Endothelial cell of umbilical vein (primary cell): Measurements from ENCODE around the gene USP49.

Experiments
- EZH2 ChIP-seq: IDR thresholded peaks from 2 replicates; pipeline ENCODE4 v1.6.1; 2012; ENCODE audit warnings: borderline replicate concordance, low read depth, mild to moderate bottlenecking, moderate library complexity, low read length, inconsistent platforms; ENCODE audit not compliant: severe bottlenecking
- FOS ChIP-seq: IDR thresholded peaks from 2 replicates; pipeline ENCODE4 v1.6.1; 2011; ENCODE audit warnings: mild to moderate bottlenecking, low read length, moderate library complexity, borderline replicate concordance; ENCODE audit not compliant: insufficient read depth
- GATA2 ChIP-seq: IDR thresholded peaks from 2 replicates; pipeline ENCODE4 v1.7.0; 2011; ENCODE audit warnings: low read depth, mild to moderate bottlenecking, moderate library complexity, mixed read lengths, low read length; ENCODE audit not compliant: insufficient read length, insufficient read depth
- JUN ChIP-seq: IDR thresholded peaks from 2 replicates; pipeline ENCODE4 v1.6.1; 2011; ENCODE audit warnings: borderline replicate concordance, low read depth; ENCODE audit not compliant: insufficient read length, insufficient read depth
- MAX ChIP-seq: IDR thresholded peaks from 2 replicates; pipeline ENCODE4 v1.6.1; 2011; ENCODE audit not compliant: insufficient read depth, insufficient read length
- POLR2A ChIP-seq: IDR thresholded peaks from 2 replicates; pipeline ENCODE4 v1.6.1; 2012; ENCODE audit warnings: low read depth, mild to moderate bottlenecking, control low read depth, low read length
- POLR2AphosphoS5 ChIP-seq: IDR thresholded peaks from 2 replicates; pipeline ENCODE4 v1.6.1; 2012; ENCODE audit warnings: low read depth, mild to moderate bottlenecking, control low read depth, low read length, moderate library complexity; ENCODE audit not compliant: insufficient read depth
- TF ChIP-seq, protein P1 (sequence below), 2 donors: IDR thresholded peaks; 1 replicate in 1 of 2; 2 replicates in 1 of 2; pipeline ENCODE4 v1.5.1; 2011; ENCODE audit warnings: low read length in 2 of 2, mild to moderate bottlenecking in 2 of 2, moderate library complexity in 2 of 2, control low read depth in 1 of 2, inconsistent platforms in 1 of 2, low read depth in 1 of 2; ENCODE audit not compliant: insufficient read depth in 1 of 2; ENCODE audit errors: extremely low read depth in 1 of 2

DNA sequence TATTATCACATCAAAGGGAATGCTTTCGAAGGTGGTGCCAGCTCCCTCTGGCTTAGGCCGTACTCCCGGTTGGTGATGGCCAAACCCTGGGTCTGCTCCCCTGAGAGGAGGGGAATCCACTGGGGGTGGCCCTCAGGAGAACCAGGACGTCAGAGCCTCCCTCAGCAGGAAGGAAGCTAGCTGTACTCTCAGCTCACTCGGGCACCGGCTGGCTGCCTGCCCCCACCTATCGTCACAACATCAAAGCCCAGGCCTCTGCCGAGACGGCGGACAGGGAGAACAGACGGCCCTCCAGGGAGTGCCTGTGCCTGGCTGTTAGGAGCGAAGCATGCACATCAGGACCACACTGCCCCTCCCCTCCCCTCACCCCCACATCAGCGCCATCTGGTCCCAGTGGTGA is 138.8 kb downstream of the USP49 start:
- TF ChIP-seq POLR2A: no peak
- TF ChIP-seq, protein P1, sequence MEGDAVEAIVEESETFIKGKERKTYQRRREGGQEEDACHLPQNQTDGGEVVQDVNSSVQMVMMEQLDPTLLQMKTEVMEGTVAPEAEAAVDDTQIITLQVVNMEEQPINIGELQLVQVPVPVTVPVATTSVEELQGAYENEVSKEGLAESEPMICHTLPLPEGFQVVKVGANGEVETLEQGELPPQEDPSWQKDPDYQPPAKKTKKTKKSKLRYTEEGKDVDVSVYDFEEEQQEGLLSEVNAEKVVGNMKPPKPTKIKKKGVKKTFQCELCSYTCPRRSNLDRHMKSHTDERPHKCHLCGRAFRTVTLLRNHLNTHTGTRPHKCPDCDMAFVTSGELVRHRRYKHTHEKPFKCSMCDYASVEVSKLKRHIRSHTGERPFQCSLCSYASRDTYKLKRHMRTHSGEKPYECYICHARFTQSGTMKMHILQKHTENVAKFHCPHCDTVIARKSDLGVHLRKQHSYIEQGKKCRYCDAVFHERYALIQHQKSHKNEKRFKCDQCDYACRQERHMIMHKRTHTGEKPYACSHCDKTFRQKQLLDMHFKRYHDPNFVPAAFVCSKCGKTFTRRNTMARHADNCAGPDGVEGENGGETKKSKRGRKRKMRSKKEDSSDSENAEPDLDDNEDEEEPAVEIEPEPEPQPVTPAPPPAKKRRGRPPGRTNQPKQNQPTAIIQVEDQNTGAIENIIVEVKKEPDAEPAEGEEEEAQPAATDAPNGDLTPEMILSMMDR (IDR thresholded peaks at IDR 0.05; ENCODE audit: extremely low read depth in 1 of 2, insufficient read depth in 1 of 2, low read depth in 1 of 2, low read length in 2 of 2): no peak
- no peak for TF ChIP-seq EZH2
- no peak for TF ChIP-seq MAX
- no peak for TF ChIP-seq POLR2AphosphoS5
- no peak for TF ChIP-seq GATA2
- TF ChIP-seq JUN: no peak
- TF ChIP-seq FOS: no peak
